Measurements from ENCODE around the gene YY1. TPM values are rescaled to one million over a fixed set of nuclear protein-coding genes. Genes with fewer than 3 reads are reported as not detected.

The YY1 gene
- total RNA-seq, 1 experiment from 2014 or later = 73.3 TPM

DNA sequence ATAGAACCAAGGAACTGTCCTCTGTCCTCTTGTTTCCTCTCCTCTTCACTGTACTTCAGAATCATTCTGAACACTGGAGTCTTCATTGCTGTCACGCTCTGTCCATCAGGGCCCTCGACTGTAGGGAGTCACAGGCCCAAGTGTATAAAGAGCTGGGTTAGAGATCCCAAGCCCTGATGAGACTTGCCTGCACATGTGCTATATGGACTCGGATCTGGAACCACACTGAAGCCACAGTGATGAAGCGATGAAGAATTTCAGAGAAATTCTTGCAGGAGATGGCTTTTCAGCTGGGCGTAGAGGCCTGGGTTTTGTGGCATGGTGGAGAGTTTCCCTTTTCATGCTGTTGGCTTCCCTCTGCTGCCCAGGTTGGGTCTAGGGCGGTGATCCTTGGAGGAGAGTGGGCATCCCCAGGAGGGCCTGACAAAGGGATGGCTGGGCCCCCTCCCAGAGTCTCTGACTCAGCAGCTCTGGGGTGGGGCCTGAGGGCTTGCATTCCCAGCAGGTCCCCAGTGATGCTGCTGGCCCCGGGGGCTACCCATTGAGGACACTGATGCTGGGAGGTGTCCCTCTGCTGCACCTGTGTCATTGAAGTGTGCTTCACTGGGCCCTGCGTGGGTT, 39.6 kb upstream of the YY1 start:
- no peaks in the 10 kb centered on the region for H3K9me3 Mint-ChIP-seq (ENCODE audit: unreplicated experiment)
- no peaks in the 10 kb centered on the region for H3K27me3 Mint-ChIP-seq (ENCODE audit: insufficient read depth, unreplicated experiment)
- ChIA-PET POLR2A (interaction anchor here (0.6 to 1.0 kb wide), 2 partner anchors 167 to 237 kb away, joined by 3 to 5 read pairs; no protein-coding TSS in a partner anchor), CTCF (interaction anchor here (0.6 to 1.3 kb wide), 2 partner anchors 127 to 665 kb away, joined by 3 to 4 read pairs; no protein-coding TSS in a partner anchor)
- H3K27ac Mint-ChIP-seq (ENCODE audit: low read depth, unreplicated experiment) = no peak overlapping the region
- intact Hi-C loops (cut with micrococcal nuclease) = no loop called here
- no peak overlapping the region for H3K4me3 Mint-ChIP-seq (ENCODE audit: unreplicated experiment)
- H3K4me1 Mint-ChIP-seq (ENCODE audit: insufficient read depth, unreplicated experiment) = no peaks in the 10 kb centered on the region
- no peaks in the 10 kb centered on the region for H3K36me3 Mint-ChIP-seq (ENCODE audit: insufficient read depth, unreplicated experiment)
- BruUV-seq (replicated peaks) = no TSS peak
- no peak for DNase-seq (ENCODE audit: unreplicated experiment)
- no peak for TF ChIP-seq CTCF (IDR thresholded peaks at IDR 0.05; ENCODE audit: unreplicated experiment)

- POLR2A ChIA-PET = no interaction called here
- H3K9me3 Mint-ChIP-seq (ENCODE audit: unreplicated experiment) = no peaks in the 10 kb centered on the region
- CTCF ChIA-PET = no interaction called here
Observed at GRCh38 chr14:100200311-100200710, 38.6 kb upstream of the YY1 start.

GRCh38 chr14:100201701-100202100, 37.2 kb upstream of the YY1 start:
- no peaks in the 10 kb centered on the region for H3K27me3 Mint-ChIP-seq (ENCODE audit: insufficient read depth, unreplicated experiment)
- TF ChIP-seq CTCF (IDR thresholded peaks at IDR 0.05; ENCODE audit: unreplicated experiment) = no peak
- no peaks in the 10 kb centered on the region for H3K4me1 Mint-ChIP-seq (ENCODE audit: insufficient read depth, unreplicated experiment)
- POLR2A ChIA-PET = no interaction called here
- no TSS peak for BruUV-seq (replicated peaks)
- H3K27ac Mint-ChIP-seq (ENCODE audit: low read depth, unreplicated experiment) = no peak overlapping the region
- DNase-seq (ENCODE audit: unreplicated experiment) = no peak
- no peaks in the 10 kb centered on the region for H3K9me3 Mint-ChIP-seq (ENCODE audit: unreplicated experiment)
- intact Hi-C loops (cut with micrococcal nuclease) = no loop called here
- CTCF ChIA-PET = interaction anchor here (0.6 to 4.7 kb wide), 5 partner anchors 9 to 378 kb away, joined by 3 to 33 read pairs (median 5); no protein-coding TSS in a partner anchor
- H3K4me3 Mint-ChIP-seq (ENCODE audit: unreplicated experiment) = no peak overlapping the region
- no peaks in the 10 kb centered on the region for H3K36me3 Mint-ChIP-seq (ENCODE audit: insufficient read depth, unreplicated experiment)

More at GRCh38 chr14:100200311-100200710, 38.6 kb upstream of the YY1 start:
- intact Hi-C loops (cut with micrococcal nuclease) = no loop called here
- no peaks in the 10 kb centered on the region for H3K36me3 Mint-ChIP-seq (ENCODE audit: insufficient read depth, unreplicated experiment)
- H3K4me1 Mint-ChIP-seq (ENCODE audit: insufficient read depth, unreplicated experiment) = no peaks in the 10 kb centered on the region
- no peak overlapping the region for H3K4me3 Mint-ChIP-seq (ENCODE audit: unreplicated experiment)
- H3K27me3 Mint-ChIP-seq (ENCODE audit: insufficient read depth, unreplicated experiment) = no peaks in the 10 kb centered on the region
- no peak for TF ChIP-seq CTCF (IDR thresholded peaks at IDR 0.05; ENCODE audit: unreplicated experiment)
- no TSS peak for BruUV-seq (replicated peaks)
- DNase-seq (ENCODE audit: unreplicated experiment) = no peak
- H3K27ac Mint-ChIP-seq (ENCODE audit: low read depth, unreplicated experiment) = no peak overlapping the region

- H3K27ac Mint-ChIP-seq (ENCODE audit: low read depth, unreplicated experiment) = no peak overlapping the region
- ChIA-PET CTCF (interaction anchor here (0.6 to 4.7 kb wide), 3 partner anchors 10 to 45 kb away, joined by 4 to 33 read pairs (median 5); no protein-coding TSS in a partner anchor), POLR2A (interaction anchor here (0.7 to 2.7 kb wide), 2 partner anchors 9 to 79 kb away, joined by 3 to 27 read pairs; no protein-coding TSS in a partner anchor)
- no peaks in the 10 kb centered on the region for H3K36me3 Mint-ChIP-seq (ENCODE audit: insufficient read depth, unreplicated experiment)
- BruUV-seq (replicated peaks) = no TSS peak
- no peak overlapping the region for H3K4me3 Mint-ChIP-seq (ENCODE audit: unreplicated experiment)
- H3K27me3 Mint-ChIP-seq (ENCODE audit: insufficient read depth, unreplicated experiment) = no peaks in the 10 kb centered on the region
- intact Hi-C loops (cut with micrococcal nuclease) = no loop called here
- no peaks in the 10 kb centered on the region for H3K9me3 Mint-ChIP-seq (ENCODE audit: unreplicated experiment)
- no peak for DNase-seq (ENCODE audit: unreplicated experiment)
- H3K4me1 Mint-ChIP-seq (ENCODE audit: insufficient read depth, unreplicated experiment) = no peaks in the 10 kb centered on the region
- no peak for TF ChIP-seq CTCF (IDR thresholded peaks at IDR 0.05; ENCODE audit: unreplicated experiment)
Observed at GRCh38 chr14:100202712-100203111, 36.2 kb upstream of the YY1 start.

Data from MCF 10A (cell line).